RWPE1 (cell line): Measurements from ENCODE around the gene TCF7L1.

ENCODE experiments used
- CTCF ChIA-PET: fragments of 350-600 bp; sonication (Branson Sonifier 250); formaldehyde crosslinking; extraction: SDS; loops from one replicate; lab custom pipeline; 2021; lab: Yijun Ruan, JAX
- POLR2A ChIA-PET: fragments of 400-600 bp; formaldehyde crosslinking; extraction: SDS; loops from one replicate; lab custom pipeline; 2020; ENCODE audit warnings: antibody characterized with exemption; ENCODE audit not compliant: low non-redundant PET; lab: Yijun Ruan, JAX
- DNase-seq: peaks from one replicate; pipeline ENCODE4 v3.0.0; 2012; ENCODE audit warnings: low spot score
- H3K27ac ChIP-seq: fragments of 450-650 bp; 2 replicates; pipeline ENCODE4 v1.5.1; 2017
- CTCF ChIP-seq: fragments of 450-650 bp; conservative IDR thresholded peaks from 2 replicates; pipeline ENCODE4 v1.5.1; 2017; ENCODE audit warnings: low read depth, mild to moderate bottlenecking

TCF7L1 gene

GRCh38 chr2:85165088-85165690 is 32.0 kb downstream of the TCF7L1 start:
- TF ChIP-seq CTCF, result no peak
- ChIA-PET POLR2A (no interaction called here), CTCF (interaction anchor here (0.7 to 1.6 kb wide), 2 partner anchors 20 to 47 kb away, joined by 4 to 6 read pairs; no protein-coding TSS in a partner anchor)
- no peak overlapping the region for H3K27ac ChIP-seq
- DNase-seq, result no peak

- H3K27ac ChIP-seq, result no peak overlapping the region
- DNase-seq, result no peak
- no peak for TF ChIP-seq CTCF
- POLR2A ChIA-PET, result no interaction called here
- CTCF ChIA-PET, result interaction anchor here (0.5 to 1.6 kb wide), 3 partner anchors 19 to 1117 kb away, joined by 3 to 6 read pairs (median 3); no protein-coding TSS in a partner anchor
Measured at GRCh38 chr2:85166021-85166420, 32.8 kb downstream of the TCF7L1 start.

GRCh38 chr2:85167479-85167878 is 34.3 kb downstream of the TCF7L1 start:
- POLR2A ChIA-PET, result no interaction called here
- CTCF ChIA-PET, result no interaction called here
- DNase-seq, result no peak
- no peak overlapping the region for H3K27ac ChIP-seq
- no peak for TF ChIP-seq CTCF

GRCh38 chr2:85168942-85169341 is 35.8 kb downstream of the TCF7L1 start:
- TF ChIP-seq CTCF, result no peak
- no peak for DNase-seq
- CTCF ChIA-PET, result no interaction called here
- POLR2A ChIA-PET, result no interaction called here
- H3K27ac ChIP-seq, result no peak overlapping the region

- ChIA-PET CTCF (no interaction called here), POLR2A (no interaction called here)
- no peak for TF ChIP-seq CTCF
- DNase-seq, result no peak
- no peak overlapping the region for H3K27ac ChIP-seq
Measured at GRCh38 chr2:85169581-85169980, 36.4 kb downstream of the TCF7L1 start.

- ChIA-PET CTCF (interaction anchor here (0.8 kb wide), 1 partner anchor 29 kb away, joined by 3 read pairs; no protein-coding TSS in a partner anchor), POLR2A (interaction anchor here (1.0 kb wide), 1 partner anchor 28 kb away, joined by 3 read pairs; no protein-coding TSS in a partner anchor)
- DNase-seq, result no peak
- H3K27ac ChIP-seq, result no peak overlapping the region
- no peak for TF ChIP-seq CTCF
Measured at GRCh38 chr2:85170938-85171475, 37.8 kb downstream of the TCF7L1 start.
